ENCODE measurements around the gene WDR36.
"Not testable (repeated sequence)": the region's sequence is repeated elsewhere in the genome, so short reads cannot be mapped to it uniquely, and the experiment has no call there.

Gene WDR36

DNA sequence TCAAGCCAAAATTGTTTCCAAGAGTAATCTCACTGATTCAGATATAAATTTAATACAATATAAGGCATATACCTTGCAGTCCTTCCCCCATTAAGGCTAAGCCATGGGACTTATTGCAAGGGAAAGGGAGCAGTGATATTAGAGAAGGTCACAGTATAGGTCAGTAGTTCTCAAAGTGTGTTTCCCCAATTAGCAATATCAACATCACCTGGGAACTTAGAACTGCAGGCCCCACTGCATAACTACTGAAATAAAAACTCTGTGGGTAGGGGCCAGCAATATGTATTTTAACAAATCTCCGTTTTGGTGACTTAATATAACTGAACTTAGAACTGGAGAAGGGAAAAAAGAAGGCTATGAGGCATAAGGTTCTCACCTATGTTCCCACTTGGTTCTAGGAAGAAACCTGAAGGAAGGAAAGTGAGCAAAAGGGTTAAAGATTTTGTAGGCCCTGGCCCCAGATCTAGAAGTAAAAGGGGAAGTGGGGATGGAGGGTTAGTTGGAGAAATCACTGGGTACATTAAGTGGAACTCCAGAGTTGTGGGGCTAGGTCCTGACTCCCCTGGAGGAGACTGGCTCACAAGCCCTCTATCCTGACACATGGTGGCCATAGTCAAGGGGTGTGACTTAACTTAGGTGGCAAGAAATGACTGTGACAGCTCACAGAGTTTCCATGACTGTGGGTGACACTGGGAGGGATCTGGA lies 40.7 kb downstream of the WDR36 start:
- H3K9me3 Mint-ChIP-seq = no peaks in the 10 kb centered on the region
- H3K27me3 Mint-ChIP-seq = peaks cover 18 to 36% of the 10 kb centered on the region in 2 donors
- DNase-seq = no peak
- no peak overlapping the region for H3K4me3 Mint-ChIP-seq
- no peak overlapping the region for H3K27ac Mint-ChIP-seq
- H3K4me1 Mint-ChIP-seq (ENCODE audit: low read depth in 2 of 2) = no peaks in the 10 kb centered on the region
- no peak for ATAC-seq (replicated peaks)
- peaks cover 9% of the 10 kb centered on the region for H3K36me3 Mint-ChIP-seq (ENCODE audit: insufficient read depth)

DNA sequence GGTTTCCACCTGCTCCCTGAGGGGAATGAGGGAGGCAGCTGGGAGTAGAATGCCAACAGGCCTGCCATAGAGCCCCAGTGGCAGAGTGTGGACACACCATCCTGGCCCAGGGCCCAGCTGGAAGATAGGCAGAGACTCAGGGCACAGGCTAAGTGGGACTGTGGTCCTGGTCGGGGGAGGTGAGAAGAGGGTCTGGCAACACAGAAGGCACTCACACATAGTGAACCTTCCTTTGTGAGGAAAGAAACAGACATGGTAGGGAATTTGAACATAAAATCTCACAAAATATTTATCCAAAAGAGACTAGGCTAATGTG lies 41.2 kb downstream of the WDR36 start:
- peaks cover 18 to 36% of the 10 kb centered on the region in 2 donors for H3K27me3 Mint-ChIP-seq
- H3K36me3 Mint-ChIP-seq (ENCODE audit: insufficient read depth) = peaks cover 7% of the 10 kb centered on the region
- no peak overlapping the region for H3K4me3 Mint-ChIP-seq
- no peak for ATAC-seq (replicated peaks)
- no peak for DNase-seq
- H3K9me3 Mint-ChIP-seq = no peaks in the 10 kb centered on the region
- no peak overlapping the region for H3K27ac Mint-ChIP-seq
- no peaks in the 10 kb centered on the region for H3K4me1 Mint-ChIP-seq (ENCODE audit: low read depth in 2 of 2)

DNA sequence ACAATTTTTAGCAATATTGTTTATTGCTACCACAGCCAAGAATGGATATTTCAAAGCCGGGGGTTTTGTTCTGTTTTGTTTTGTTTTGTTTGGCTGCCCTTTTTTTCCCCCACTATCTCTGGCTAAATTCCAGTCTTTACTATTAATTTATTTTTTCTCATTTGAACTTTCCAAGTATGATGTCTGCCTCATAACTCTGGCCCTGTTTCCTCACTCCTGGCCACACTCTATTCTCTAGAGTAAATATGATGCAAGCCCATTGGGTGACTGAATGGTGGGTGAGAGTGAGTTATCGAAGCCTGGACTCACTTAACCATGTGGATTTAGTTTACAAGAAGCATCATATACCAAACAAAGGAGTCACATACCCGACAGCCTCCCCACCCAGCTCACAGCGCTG lies 41.9 kb downstream of the WDR36 start:
- DNase-seq (no peak), ATAC-seq (replicated peaks) (no peak)
- Mint-ChIP-seq H3K27ac (no peak overlapping the region), H3K36me3 (ENCODE audit: insufficient read depth) (peaks cover 7% of the 10 kb centered on the region), H3K4me3 (no peak overlapping the region), H3K27me3 (peaks cover 18 to 36% of the 10 kb centered on the region in 2 donors), H3K9me3 (no peaks in the 10 kb centered on the region), H3K4me1 (ENCODE audit: low read depth in 2 of 2) (no peaks in the 10 kb centered on the region)

DNA sequence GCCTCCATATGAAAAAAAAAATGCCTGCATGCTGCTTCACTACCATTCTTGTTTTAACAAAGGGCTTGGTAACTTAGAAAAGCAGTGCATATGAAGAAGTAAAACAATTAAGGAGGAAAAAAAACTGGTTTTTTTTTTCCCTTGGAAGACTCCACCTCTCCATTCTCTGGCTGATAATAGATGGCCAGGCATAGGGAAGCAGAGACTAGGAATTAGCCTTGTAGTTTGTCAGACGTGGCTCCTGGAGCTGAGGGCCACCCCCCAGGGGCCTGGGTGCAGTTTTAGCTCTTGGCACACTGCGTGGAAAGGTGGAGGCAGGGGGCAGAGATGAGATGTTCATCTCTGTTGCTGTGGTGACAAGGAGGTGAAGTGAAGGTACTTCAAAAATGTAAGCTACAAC lies 42.7 kb downstream of the WDR36 start:
- Mint-ChIP-seq H3K27me3 (peaks cover 18 to 36% of the 10 kb centered on the region in 2 donors), H3K4me1 (ENCODE audit: low read depth in 2 of 2) (no peaks in the 10 kb centered on the region), H3K4me3 (no peak overlapping the region), H3K36me3 (ENCODE audit: insufficient read depth) (peaks cover 7% of the 10 kb centered on the region), H3K27ac (no peak overlapping the region), H3K9me3 (no peaks in the 10 kb centered on the region)
- no peak for DNase-seq
- ATAC-seq (replicated peaks) = no peak

DNA sequence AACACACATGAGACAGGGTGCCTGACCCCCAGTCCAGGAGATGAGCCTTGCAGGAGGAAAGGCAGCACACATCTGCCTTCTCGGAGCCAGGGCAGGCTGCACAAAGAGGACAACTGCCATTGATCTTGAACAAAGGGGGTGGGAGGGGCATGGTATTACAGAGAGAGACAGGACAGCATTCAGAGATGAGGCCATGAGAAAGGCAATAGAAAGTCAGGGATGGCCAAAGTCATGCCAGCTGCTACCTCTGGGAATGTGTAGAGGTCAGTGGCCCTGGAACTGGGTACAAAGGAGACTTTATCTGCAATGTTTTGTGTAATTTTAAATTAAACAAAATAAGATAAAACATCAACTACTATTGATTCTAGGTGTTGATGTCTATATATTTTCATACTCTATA lies 43.2 kb downstream of the WDR36 start:
- Mint-ChIP-seq H3K4me1 (ENCODE audit: low read depth in 2 of 2) (no peaks in the 10 kb centered on the region), H3K27me3 (peaks cover 18 to 36% of the 10 kb centered on the region in 2 donors), H3K36me3 (ENCODE audit: insufficient read depth) (peaks cover 3% of the 10 kb centered on the region), H3K9me3 (no peaks in the 10 kb centered on the region), H3K4me3 (no peak overlapping the region), H3K27ac (no peak overlapping the region)
- DNase-seq (no peak), ATAC-seq (replicated peaks) (no peak)

DNA sequence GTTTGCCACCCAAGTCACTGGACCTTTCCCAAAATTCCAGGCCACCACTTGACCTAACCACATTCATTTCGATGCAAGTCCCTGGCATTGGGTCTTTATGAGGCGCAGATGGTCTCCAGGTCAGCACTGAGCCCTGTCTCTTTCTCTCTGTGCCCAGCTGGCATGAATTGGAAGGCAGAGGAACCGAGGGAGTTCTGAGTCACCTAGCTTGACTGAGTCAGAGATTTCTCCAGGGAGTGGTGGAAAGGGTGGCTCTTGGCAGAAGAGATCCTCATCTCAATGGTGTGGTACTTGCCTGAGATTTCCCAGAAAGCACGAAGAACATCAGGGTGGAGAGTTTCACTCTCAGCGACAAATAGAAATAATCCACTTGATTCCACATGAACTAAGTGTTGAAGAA lies 43.8 kb downstream of the WDR36 start:
- no peaks in the 10 kb centered on the region for H3K4me1 Mint-ChIP-seq (ENCODE audit: low read depth in 2 of 2)
- no peak overlapping the region for H3K27ac Mint-ChIP-seq
- H3K36me3 Mint-ChIP-seq (ENCODE audit: insufficient read depth) = peaks cover 3% of the 10 kb centered on the region
- DNase-seq (no peak), ATAC-seq (replicated peaks) (no peak)
- H3K4me3 Mint-ChIP-seq = no peak overlapping the region
- no peaks in the 10 kb centered on the region for H3K9me3 Mint-ChIP-seq
- H3K27me3 Mint-ChIP-seq = peaks cover 18 to 36% of the 10 kb centered on the region in 2 donors

DNA sequence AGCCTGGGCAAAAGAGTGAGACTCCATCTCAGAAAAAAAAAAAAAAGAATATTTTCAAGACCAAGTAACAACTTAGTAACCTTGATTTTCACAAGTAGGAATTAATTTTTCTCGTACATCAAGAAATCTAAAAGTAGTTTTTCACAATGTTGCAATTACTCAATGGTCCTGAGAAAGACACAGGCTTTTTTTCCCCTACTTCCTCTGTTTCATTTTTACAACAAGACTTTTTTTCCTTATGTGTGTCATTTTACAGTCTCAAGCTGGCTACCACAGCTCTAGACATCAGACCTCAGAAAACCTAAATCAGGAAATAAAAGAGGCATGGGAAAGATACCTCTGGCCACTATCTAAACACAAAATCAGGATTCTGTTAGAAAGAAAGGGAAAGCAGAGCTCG lies 45.9 kb downstream of the WDR36 start:
- no peak overlapping the region for H3K4me3 Mint-ChIP-seq
- H3K27ac Mint-ChIP-seq = no peak overlapping the region
- no peak for ATAC-seq (replicated peaks)

DNA sequence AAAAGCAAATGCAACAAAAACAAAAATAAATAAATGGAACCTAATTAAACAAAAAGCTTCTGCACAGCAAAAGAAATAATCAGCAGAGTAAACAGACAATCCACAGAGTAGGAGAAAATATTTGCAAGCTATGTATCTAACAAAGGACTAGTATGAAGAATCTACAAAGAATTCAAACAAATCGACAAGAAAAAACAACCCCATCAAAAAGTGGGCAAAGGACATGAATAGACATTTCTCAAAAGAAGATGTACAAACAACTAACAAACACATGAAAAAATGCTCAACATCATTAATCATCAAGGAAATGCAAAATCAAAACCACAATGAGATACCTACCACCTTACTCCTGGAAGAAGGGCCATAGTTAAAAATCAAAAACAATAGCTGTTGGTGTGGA lies 49.3 kb downstream of the WDR36 start:
- not testable (repeated sequence) for H3K4me3 Mint-ChIP-seq; DNase-seq; H3K36me3 Mint-ChIP-seq (ENCODE audit: insufficient read depth); H3K9me3 Mint-ChIP-seq; H3K27me3 Mint-ChIP-seq; H3K4me1 Mint-ChIP-seq (ENCODE audit: low read depth in 2 of 2); H3K27ac Mint-ChIP-seq; ATAC-seq (replicated peaks)

More for the DNA sequence above, 45.9 kb downstream of the WDR36 start:
- Mint-ChIP-seq H3K36me3 (ENCODE audit: insufficient read depth) (peaks cover 3% of the 10 kb centered on the region), H3K9me3 (no peaks in the 10 kb centered on the region), H3K4me1 (ENCODE audit: low read depth in 2 of 2) (no peaks in the 10 kb centered on the region), H3K27me3 (peaks cover 18 to 31% of the 10 kb centered on the region in 2 donors)
- no peak for DNase-seq

DNA sequence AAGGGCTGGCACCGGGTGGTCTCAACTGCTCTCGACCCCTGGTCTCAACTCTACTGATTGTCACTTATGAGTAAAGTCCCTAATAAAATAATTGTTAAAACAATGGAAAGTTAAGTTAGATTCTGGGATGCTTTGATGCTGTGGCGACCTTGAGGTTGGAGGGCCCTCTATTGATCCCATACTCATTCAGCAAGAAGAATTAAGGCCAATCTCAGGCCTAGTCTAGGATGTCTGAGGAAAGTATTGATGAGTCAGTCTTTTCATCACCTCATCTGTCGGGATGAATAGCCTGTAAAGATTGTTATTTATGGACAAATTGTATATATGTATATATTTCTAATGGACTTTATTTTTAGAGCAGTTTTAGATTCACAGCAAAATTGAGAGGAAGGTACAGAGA lies 50.8 kb downstream of the WDR36 start:
- ATAC-seq (replicated peaks) = no peak

DNA sequence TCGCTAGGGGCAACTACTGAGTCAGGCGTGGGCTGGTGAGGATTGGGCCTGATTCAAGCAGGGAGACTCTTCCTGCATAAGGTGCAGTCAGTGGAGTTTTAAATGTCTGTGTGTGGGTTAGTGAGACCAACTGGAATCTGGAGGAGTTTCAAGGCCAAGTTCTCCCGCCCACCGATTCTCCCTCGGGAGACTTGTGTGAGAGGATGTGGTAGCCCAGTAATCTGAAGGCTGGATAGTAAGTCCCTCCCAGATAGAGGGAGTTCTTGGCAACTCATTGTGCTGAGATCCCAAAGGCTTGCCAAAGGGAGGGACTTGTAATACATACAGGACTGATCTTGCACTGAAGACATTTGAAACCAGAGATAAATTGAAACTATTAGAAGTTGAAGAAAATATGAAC lies 51.8 kb downstream of the WDR36 start:
- Mint-ChIP-seq H3K4me3 (no peak overlapping the region), H3K9me3 (no peaks in the 10 kb centered on the region), H3K27ac (no peak overlapping the region), H3K36me3 (ENCODE audit: insufficient read depth) (no peaks in the 10 kb centered on the region), H3K27me3 (no peaks in the 10 kb centered on the region), H3K4me1 (ENCODE audit: low read depth in 2 of 2) (no peaks in the 10 kb centered on the region)
- DNase-seq (no peak), ATAC-seq (replicated peaks) (no peak)

More for the DNA sequence above, 50.8 kb downstream of the WDR36 start:
- H3K36me3 Mint-ChIP-seq (ENCODE audit: insufficient read depth) = no peaks in the 10 kb centered on the region
- H3K4me1 Mint-ChIP-seq (ENCODE audit: low read depth in 2 of 2) = no peaks in the 10 kb centered on the region
- no peak for DNase-seq
- H3K9me3 Mint-ChIP-seq = no peaks in the 10 kb centered on the region
- no peak overlapping the region for H3K4me3 Mint-ChIP-seq
- H3K27me3 Mint-ChIP-seq = no peaks in the 10 kb centered on the region
- H3K27ac Mint-ChIP-seq = no peak overlapping the region

DNA sequence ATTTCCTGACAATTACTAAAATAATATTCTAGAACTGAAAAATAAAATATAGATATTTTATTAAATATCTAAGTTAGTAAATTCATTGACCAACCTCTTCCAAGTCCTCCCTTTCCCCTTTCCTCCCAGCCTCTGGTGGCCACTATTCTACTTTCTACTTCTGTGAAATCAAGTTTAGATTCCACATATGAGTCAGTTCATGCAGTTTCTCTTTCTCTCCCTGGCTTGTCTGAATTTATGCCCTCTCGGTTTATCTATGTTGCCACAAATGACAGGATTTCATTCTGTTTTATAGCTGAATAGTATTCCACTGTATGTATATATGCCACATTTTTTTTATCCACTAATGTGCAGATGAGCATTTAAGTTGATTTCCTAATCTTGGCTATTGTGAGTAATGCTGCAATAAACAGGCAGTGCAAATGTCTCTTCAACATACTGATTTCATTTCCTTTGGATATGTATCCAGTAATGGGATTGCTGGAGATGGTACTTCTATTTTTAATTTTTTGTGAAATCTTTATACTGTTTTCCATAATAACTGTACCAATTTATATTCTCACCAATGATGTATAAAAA lies 52.3 kb downstream of the WDR36 start:
- H3K9me3 Mint-ChIP-seq = no peaks in the 10 kb centered on the region
- H3K27me3 Mint-ChIP-seq = no peaks in the 10 kb centered on the region
- no peak overlapping the region for H3K4me3 Mint-ChIP-seq
- ATAC-seq (replicated peaks) = no peak
- no peaks in the 10 kb centered on the region for H3K36me3 Mint-ChIP-seq (ENCODE audit: insufficient read depth)
- H3K27ac Mint-ChIP-seq = no peak overlapping the region
- DNase-seq = no peak
- H3K4me1 Mint-ChIP-seq (ENCODE audit: low read depth in 2 of 2) = no peaks in the 10 kb centered on the region

DNA sequence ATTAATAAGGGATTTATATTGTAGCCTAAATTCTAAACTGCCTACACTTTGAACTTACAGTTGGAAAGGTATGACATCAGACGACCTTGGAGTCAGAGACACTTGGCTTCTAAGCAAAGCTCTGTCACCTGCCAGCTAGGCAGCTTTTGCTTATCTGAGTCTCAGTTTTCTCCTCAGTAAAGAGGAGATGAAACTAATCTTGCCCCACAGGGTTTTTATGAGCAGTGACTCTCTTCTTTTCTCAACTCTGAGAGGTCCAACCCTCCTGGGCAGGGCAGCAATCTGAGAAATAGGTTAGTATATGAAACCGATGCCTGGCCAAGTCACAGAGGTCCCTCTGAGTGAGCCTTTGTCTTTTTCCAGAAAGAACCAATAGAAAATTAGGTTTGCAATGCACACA lies 53.9 kb downstream of the WDR36 start:
- no peaks in the 10 kb centered on the region for H3K27me3 Mint-ChIP-seq
- H3K27ac Mint-ChIP-seq = no peak overlapping the region
- ATAC-seq (replicated peaks) (no peak), DNase-seq (no peak)
- no peaks in the 10 kb centered on the region for H3K4me1 Mint-ChIP-seq (ENCODE audit: low read depth in 2 of 2)
- H3K36me3 Mint-ChIP-seq (ENCODE audit: insufficient read depth) = no peaks in the 10 kb centered on the region
- H3K4me3 Mint-ChIP-seq = no peak overlapping the region
- no peaks in the 10 kb centered on the region for H3K9me3 Mint-ChIP-seq

DNA sequence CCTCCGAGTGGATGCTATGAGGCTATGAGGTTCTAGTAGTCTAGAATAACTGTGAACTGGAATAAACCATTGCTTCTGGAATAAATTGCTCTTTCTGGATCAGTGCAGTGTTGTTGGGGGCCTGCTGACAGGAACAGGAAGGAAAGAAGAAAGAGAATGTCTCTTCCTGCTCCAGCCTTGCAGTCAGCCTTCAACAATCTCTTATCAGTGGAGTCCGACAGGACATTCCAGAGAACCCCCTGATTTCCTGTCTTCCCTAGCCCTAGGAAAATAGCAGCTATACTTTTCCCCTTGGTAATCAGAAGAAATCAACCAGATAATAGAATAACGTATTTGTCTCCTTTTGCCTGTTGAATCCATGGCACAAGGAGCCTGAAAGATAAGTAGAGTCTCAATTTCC lies 55.4 kb downstream of the WDR36 start:
- Mint-ChIP-seq H3K4me3 (no peak overlapping the region), H3K27ac (no peak overlapping the region), H3K27me3 (peaks cover 0 to 7% of the 10 kb centered on the region in 2 donors), H3K9me3 (no peaks in the 10 kb centered on the region), H3K36me3 (ENCODE audit: insufficient read depth) (no peaks in the 10 kb centered on the region), H3K4me1 (ENCODE audit: low read depth in 2 of 2) (peaks cover 0 to 3% of the 10 kb centered on the region in 2 donors)
- DNase-seq (no peak), ATAC-seq (replicated peaks) (no peak)

DNA sequence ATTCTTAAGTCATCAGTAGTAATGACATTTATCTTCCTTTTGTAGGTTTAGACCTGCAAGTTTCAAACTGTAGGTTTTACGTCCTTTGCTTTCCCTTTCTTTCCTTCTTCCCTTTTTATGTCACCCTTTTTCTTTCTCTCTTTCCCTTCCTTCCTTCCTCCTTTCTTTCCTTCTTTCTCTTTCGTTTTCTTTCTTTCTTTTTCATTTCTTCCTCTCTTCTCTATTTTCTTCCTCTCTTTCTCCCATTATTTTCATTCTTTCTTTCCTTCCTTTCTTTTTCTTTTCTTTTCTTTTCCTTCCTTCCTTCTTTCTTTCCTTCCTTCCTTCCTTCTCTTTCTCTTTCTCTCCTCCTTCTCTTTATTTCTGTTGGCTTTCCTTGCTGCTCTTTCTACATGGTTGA lies 59.9 kb downstream of the WDR36 start:
- H3K4me3 Mint-ChIP-seq = no peak overlapping the region
- DNase-seq = no peak
- peaks cover 0 to 3% of the 10 kb centered on the region in 2 donors for H3K4me1 Mint-ChIP-seq (ENCODE audit: low read depth in 2 of 2)
- H3K27ac Mint-ChIP-seq = no peak overlapping the region
- no peak for ATAC-seq (replicated peaks)
- H3K9me3 Mint-ChIP-seq = no peaks in the 10 kb centered on the region
- no peaks in the 10 kb centered on the region for H3K36me3 Mint-ChIP-seq (ENCODE audit: insufficient read depth)
- H3K27me3 Mint-ChIP-seq = peaks cover 0 to 19% of the 10 kb centered on the region in 2 donors
